HG02678 (cell line): ENCODE results near the gene SUSD6.

ENCODE experiments used
- ATAC-seq: cut with Tn5 transposase; IDR thresholded peaks from one replicate; pipeline ENCODE4 v1.9.1; 2021; ENCODE audit warnings: mild to moderate bottlenecking, moderate library complexity; ENCODE audit not compliant: unreplicated experiment

SUSD6 gene, protein sequence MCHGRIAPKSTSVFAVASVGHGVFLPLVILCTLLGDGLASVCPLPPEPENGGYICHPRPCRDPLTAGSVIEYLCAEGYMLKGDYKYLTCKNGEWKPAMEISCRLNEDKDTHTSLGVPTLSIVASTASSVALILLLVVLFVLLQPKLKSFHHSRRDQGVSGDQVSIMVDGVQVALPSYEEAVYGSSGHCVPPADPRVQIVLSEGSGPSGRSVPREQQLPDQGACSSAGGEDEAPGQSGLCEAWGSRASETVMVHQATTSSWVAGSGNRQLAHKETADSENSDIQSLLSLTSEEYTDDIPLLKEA

DNA sequence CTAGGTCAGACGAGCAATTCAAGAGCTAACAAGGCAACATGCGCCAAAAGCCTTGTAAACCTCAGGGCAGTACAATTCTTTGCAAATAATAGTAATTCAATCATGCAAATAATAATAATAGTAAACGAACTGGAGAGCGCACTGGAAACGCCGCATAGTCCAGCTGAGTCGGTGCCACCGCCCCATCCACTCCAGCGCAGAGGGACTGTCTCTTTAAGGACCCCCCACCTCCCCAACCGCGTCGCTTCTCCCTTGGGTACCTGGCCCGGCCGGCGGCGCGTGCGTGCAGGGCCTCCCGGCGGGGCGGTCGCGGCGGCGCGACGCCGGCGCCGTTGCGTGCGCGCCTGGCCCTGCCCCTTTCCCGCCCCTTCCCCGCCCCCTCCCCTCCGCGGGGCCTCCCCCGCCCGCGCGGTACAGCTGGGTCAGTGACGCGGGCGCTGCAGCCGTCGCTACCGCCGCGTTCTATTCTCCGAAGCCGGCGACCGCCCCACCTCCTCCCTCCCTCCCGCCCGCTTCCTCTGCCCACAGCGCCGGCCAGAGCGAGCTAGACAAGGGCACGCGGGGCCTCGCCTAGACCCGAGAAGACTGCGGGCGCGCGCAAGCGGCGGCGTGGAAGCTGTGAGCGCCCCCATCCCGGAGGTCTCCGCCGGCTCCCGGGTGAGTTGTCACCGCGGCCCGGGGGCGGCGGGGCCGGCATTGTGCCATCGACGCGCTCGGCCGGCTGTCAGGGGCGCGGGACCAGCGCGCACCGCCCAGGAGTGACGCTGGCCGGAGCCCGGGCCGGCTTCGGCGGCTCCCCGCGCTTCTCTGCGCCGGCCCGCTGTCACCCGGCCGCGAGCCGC, at the start of gene SUSD6:
Gene SUSD6 (plus strand): TSS at position 425 of the 842 bp plus-strand sequence. CDS start 46,997 bp downstream, outside the sequence.
- ATAC-seq = peak; percentile 61

DNA sequence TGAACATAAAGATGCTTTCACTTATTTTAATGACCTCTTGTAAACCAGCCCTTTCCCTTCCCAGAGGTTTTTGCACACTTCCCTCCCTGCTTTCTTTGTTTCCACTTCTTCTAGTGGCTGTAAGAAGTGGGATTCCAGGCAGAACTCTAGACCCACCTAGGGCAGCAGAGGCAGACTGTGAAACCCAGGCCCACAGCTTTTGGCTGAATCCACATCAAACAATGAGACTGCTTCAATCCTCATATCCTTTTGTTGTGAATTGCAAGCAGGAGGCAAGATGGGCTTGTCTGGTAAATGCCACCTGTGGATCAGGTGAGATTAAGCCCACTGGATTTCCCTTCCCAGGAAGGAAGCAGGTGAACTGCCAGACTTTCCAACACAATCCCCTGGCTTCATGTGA, 49.5 kb upstream of the SUSD6 start:
- ATAC-seq = no peak

DNA sequence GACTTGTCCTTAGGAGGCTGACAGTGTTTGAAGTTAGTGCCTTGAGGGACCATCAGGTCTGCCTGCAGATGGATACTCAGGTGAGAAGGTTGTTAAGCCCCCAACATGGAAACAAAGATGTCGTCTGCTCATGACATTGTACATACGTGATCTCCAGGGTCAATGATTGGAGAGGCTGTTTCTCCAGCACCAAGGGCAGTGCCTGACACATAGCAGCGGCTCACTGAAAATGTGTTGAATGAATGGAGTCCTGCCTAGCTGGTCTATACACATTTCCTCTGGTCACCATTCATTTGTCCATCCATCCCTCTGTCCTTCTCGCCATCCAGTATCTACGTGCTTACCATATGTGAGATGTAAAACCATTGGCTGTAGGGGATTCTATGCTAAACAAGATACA, 43.8 kb upstream of the SUSD6 start:
- ATAC-seq = no peak

DNA sequence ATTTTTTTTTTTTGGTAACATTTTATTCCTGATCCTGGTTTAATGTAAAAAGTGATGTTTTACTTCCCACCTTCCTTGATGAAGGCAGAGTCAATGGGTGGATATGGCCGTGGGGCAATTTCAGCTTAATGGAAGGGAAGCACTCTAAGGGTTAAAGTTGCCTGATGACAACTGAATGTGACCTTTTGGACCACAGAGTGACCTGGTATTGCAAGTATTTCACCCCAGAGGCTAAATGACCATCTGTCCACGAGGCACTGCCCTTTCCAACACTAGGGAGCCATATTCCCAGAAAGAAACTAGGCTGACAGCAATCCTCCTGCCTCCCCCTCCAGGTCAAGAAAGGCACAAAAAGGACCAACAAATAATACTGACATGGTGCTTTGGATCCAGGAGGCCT, 41.5 kb upstream of the SUSD6 start:
- no peak for ATAC-seq

DNA sequence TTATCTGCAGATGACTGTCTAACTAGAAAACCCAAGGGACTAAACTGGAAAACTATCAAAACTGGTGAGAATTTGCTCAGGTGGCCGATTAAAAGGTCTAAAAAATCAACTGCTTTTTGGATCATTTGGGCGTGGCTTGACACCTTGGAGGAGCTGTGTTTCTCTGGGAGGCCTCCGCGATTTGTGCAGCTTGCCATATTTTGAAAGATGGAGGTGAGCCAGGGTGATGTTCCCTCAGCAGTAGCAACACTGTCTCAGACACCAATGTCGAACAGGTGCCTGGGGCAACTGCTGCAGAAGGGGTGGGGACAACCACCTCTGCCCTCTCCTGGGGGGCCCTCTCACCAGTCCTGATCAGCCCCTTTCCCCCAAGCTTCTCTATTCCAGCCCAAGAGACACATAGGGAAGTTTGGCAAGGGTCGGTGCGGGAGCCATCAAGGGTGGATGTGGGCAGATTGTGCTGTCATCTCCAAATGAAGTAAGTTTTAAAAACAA, 40.5 kb upstream of the SUSD6 start:
- no peak for ATAC-seq

DNA sequence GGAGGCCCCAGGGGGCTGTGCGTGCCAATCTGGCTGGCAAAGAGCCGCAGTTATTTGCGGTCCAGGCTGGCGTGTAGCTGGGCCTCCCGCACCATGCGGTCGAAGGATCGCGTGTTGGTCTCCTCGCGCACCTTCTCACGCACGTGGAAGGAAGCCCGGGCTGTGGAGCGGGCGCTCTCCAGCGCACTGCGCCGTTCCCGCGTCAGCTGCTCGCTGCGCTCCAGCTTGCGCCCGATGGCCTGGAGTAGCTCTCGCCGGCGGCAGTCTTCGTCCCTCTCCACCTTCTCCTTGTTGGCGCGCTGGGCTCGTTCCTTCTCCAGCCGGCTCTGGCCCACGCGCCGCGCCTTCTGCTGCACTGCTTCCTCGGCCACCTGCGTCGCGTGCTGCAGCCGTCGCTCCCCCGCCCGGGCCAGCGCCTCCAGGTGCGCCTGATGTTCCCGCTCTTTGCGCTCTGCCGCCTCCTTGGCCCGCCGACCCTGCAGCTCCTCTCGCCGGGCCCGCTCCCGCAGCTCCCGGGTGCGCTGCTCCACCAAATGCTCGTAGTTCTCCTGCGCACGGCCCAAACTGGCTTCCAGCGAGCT, 39.9 kb upstream of the SUSD6 start:
- no peak for ATAC-seq

DNA sequence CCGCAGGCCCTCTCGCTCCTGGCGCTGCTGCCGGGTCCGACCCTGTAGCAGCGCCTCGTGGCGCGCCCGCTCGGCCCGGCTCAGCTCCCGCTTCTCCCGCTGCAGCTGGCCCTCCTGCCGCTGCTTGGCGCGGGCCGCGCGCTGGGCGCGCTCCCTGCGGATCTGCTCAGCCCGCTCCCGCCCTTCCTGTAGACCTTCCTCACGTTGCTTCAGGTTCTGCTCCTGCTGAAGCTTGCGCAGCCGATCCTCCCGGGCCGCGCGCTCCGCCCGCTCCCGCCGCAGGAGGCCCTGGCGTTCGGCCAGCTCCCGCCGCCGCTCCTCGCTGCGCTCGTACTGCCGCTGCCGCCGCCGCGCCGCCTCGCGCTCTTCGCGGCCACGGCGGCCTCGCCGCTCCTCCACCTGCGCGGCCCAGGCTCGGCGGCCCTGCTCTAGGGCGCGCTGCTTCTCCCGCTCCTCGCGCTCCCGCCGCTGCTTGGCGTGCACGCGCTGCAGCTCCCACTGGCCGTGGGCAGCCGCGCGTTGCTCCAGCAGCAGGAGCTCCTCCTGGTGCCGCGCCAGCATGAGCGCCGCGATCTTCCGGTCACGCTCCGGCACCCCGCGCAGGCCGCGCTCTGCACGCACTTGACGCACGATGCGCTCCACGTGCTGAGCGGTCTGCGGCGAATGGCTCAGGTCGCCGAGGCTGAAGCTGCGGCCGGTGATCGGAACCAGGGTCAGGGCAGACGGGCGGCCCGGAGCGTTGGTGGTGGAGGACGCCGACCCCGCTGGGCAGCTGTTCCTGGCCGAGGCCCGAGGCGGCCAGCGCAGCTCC, 39.2 kb upstream of the SUSD6 start:
- ATAC-seq = no peak

DNA sequence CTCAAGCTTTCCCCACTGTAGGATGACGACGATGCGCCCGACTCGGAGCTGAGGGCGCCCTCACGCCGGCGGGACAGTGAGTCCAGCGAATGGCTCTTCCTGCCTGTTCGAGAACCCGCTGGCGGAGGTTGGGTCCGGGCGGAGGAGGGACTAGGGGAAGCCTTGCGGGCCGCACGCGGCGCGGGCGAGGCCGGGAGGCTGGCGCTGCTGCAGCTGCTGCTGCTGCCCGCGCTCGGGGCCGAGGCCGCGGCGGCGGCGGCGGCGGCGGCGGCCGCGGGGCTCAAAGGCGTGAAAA, 38.6 kb upstream of the SUSD6 start:
- no peak for ATAC-seq

DNA sequence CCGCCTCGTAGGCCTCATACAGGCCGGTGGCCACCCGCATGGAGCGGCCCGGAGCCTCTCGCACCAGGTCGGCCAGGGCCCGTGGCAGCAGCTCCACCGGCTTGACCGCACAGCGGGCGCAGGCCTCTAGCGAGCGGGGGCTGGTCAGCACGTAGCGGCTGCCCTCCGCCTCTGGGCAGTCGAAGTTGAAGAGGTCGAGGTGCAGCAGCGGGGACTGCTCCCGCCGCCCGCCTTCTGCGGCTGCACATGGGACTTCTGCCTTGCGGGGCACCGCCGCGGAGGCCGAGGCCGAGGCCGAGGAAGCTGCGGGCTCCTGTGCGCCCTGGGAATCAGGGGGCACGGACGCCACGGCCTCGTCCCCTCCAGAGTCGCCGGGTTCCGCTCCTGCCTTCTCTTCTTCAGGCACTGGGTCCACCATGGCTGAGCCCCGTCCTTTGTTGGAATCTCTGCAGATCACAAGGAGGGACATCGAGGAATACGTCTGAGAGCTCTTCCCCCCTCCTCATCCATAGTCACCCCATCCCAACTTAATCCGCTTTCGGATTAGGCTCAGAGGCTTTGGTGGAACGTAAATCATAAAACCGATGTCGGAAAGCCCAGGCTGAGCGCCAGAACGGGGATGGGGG, 38.1 kb upstream of the SUSD6 start:
- ATAC-seq = no peak

DNA sequence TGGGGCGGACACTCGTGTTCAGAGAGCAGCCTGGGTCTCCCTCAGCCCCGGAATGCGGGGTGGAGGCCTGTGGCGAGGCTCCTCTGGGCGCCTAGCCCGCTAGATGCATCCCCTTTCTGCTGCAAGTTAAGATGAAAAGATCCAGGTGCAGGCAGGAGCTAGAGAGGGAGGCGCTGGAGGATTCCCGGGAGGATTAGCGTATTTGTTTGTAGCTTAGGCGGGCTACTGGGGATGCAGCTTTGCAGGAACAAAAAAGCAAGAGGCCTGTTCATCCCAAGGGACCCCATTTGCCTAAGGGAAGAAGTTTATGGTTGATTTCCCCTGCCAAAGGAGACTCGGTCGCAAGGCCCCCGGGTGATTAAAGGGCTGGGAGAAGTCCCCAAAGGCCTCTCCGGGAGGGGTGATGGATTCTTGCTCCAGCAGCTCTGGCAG, 37.5 kb upstream of the SUSD6 start:
- no peak for ATAC-seq

DNA sequence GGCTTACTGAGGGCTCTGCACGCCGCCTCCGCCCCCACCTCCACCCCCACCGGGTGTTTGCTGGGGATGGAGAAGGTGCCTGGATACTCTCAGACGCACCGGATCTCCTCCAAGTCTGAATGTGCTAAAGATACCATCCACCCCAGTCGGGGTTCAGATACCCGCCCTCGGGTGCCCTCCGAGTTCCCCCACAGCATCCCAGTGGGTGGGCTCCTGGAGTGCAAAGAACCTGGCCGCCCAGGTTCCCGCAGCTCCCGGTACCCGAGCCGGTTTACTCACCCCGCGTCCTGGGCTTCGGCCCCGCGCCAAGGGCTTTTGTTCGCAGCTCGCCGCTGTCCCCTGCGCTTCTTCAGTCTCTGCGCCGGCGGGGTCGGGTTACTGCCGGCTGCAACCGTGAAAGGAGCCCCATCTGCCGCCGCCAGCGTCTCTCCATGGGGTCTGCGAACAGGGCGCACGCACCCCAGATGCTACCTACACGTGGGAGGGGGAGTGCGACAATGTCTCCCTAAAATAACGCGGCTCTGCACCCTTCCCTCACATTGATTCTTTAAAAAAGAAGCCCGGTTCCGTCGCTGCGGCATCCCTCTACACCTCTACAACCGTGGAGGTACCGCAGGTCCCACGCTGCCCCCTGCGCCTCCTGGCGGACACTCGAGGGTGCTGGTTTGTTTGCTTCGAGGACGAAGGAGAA, 37.0 kb upstream of the SUSD6 start, which contains the start of gene CCDC177:
Gene CCDC177 (minus strand): TSS at position 609 of the 691 bp plus-strand sequence. CDS start 1,249 bp downstream, outside the sequence.
- ATAC-seq = no peak

DNA sequence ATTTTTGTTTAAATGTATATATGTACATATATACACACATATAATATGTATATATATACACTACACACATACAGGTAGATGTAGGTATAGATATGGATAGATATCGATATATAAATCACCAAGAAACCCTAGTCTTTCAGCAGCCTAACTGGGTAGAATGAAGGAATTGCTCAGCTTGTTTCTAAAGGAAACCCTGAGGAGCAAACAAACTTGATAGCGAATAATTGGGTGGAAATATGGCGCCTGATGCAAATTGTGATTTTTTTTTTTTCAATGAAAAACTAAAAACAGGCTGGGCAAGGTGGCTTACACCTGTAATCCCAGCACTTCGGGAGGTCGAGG, 36.5 kb upstream of the SUSD6 start:
- ATAC-seq = no peak

DNA sequence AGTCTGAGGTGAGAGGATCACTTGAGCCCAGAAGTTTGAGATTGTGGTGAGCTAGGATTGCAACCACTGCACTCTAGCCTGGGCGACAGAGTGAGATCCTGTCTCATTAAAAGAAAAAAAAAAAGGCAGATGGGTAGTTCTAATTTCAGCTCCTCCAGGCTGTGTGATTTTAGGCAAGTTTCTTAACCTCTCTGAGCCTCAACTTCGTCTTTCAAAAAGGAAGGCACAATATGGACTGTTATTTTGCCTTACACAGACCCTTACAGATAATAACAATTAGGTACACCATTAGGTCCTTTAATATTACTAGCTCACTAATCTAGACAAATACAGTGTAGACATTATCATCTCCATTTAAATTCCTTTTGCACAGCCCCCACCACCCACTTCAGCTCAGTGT, 31.9 kb upstream of the SUSD6 start:
- ATAC-seq = no peak

DNA sequence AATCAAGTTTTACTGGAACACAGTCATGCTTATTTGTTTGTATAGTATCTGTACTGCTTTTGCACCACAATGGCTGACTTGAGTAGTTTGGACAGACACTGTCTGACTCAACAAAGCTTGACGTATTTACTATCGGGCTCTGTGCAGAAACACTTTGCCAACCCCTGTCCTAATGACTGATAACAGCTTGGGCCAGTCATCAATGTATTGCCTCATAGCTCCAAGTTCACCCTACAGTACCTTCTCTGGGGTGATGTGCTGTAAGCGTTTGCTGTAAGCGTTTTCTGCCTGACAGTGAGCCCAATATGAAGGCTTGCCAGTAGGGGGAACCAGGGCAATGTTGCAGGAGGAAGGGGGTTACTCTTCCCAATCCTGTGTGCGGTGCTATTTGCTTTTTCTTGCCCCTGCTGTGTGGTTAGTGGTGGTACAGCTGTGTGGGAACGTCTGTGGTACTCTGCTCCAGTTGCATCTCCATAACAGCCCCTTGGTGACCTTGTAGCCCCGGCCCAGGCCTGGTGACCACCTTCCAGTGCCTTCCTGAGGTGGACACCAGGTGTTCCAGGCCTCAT, 31.3 kb upstream of the SUSD6 start:
- ATAC-seq = no peak

DNA sequence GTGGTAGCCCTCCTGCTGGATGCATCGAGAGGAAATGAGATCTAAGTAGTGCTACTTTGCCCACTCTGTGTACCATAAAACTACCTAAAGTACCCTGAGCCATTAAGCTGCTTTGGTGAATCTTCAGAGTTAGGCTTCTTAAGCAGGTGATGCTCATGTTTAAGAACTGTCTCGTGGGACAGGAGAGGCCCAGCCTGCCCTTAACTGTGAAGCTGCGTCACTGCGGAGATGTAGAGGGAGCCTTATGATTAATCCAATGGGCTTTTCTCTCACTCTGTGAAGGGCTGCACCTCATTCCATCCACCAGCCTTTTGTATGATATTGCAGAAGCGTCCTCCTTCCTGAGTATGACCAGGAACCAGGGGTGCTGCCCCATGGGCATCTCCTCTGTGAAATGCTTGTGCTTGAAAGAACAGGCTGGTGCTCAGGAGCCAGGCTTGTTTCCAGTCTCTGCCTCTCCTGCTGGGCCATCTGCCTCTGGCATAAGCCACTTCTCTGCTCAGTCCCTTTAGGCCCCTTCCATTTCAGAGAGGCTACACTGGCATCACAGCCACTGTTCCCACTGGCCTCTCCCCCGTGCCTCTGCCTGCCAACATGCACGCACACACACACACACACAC, 30.0 kb upstream of the SUSD6 start:
- ATAC-seq = no peak

DNA sequence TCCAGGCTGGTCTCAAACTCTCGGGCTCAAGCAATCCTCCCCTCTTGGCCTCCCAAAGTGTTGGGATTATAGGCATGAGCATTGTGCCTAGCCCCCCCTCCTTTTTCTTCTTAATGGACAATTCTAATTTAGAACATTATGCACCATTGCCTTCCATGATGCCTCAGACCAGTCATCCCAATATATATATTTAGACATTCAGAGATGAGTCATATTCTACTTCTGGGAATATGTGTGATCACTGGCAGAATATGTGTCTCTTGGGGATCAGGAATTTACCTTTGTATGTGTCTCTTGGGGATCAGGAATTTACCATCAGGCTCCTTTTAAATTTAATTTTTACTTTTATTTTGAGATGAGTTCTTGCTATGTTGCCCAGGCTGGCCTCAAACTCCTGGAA, 29.2 kb upstream of the SUSD6 start:
- ATAC-seq = no peak

DNA sequence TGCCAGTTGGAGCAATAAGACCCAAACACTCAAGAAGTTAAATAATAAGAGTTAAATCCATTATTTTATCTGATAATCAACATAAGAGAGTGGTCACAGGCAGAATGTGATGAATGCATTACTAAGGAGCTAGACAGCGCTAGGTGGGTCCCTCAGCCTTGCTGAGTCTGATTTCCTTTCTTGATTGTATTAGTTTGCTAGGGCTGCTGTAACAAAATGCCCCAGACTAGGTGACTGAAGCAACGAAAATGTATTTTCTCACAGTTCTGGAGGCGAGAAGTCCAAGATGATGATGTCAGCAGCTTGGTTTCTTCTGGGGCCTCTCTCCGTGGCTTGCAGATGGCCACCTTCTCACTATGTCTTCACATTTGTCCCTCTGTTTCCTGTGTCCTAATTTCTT, 28.6 kb upstream of the SUSD6 start:
- ATAC-seq = no peak

DNA sequence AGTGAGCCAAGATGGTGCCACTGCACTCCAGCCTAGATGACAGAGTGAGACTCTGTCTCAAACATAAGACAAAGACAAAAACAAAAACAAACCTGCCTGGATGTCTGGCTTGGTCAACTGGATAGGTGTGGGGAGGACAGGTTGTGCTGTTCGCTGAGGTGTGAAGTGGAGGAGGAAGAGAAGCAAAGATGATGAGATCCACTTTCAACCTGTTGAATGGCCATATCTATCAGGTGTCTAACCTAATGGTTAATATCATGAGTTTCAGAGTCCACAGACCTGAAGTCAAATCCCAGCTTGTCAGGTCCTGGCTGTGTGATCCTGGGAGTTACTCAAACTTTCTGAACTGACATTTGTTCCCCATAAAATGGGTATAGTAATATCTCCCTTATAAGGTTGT, 27.0 kb upstream of the SUSD6 start:
- ATAC-seq = no peak

DNA sequence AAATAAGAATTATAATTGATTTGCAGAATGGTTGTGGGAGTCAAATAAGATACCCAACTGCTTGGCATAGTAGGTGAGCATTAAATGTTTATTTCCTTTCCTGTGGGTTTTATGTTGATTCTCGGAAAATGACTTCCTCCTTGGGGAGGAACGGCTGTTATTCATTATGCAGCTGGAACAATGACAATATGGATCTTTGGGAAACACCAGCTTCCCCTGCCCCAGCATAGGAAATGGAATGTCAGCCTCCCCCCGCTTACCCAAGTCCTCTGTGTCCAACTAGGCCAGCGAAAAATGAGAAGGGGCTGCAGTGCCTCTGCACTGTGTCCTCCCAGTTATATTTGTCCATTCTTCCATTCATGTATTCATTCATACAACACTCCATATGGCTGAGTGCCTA, 25.0 kb upstream of the SUSD6 start:
- no peak for ATAC-seq
